Ishikawa (cell line): ENCODE measurements around the gene ID3.

ENCODE experiments used
- CEBPB ChIP-seq: IDR thresholded peaks from 2 replicates; pipeline ENCODE4 v1.6.1; 2012
- CREB1 ChIP-seq: IDR thresholded peaks from 2 replicates; pipeline ENCODE4 v1.6.1; 2012; ENCODE audit warnings: low read depth
- EGR1 ChIP-seq: IDR thresholded peaks from 2 replicates; pipeline ENCODE4 v1.6.1; 2012
- EP300 ChIP-seq: IDR thresholded peaks from 2 replicates; pipeline ENCODE4 v1.6.1; 2012; ENCODE audit warnings: borderline replicate concordance
- FOXM1 ChIP-seq: IDR thresholded peaks from 2 replicates; pipeline ENCODE4 v1.6.1; 2012; ENCODE audit warnings: low read depth, borderline replicate concordance
- MAX ChIP-seq: IDR thresholded peaks from 2 replicates; pipeline ENCODE4 v1.6.1; 2012
- NFIC ChIP-seq: IDR thresholded peaks from 2 replicates; pipeline ENCODE4 v1.6.1; 2012
- RAD21 ChIP-seq: IDR thresholded peaks from 2 replicates; pipeline ENCODE4 v1.6.1; 2012; ENCODE audit warnings: low read depth
- REST ChIP-seq: IDR thresholded peaks from 2 replicates; pipeline ENCODE4 v1.6.1; 2012; ENCODE audit warnings: low read depth, mild to moderate bottlenecking
- TAF1 ChIP-seq: IDR thresholded peaks from 2 replicates; pipeline ENCODE4 v1.6.1; 2012; ENCODE audit warnings: low read depth, mild to moderate bottlenecking
- TCF12 ChIP-seq: IDR thresholded peaks from 2 replicates; pipeline ENCODE4 v1.6.1; 2012; ENCODE audit warnings: low read depth
- TEAD4 ChIP-seq: IDR thresholded peaks from 2 replicates; pipeline ENCODE4 v1.6.1; 2012
- USF1 ChIP-seq: IDR thresholded peaks from 2 replicates; pipeline ENCODE4 v1.6.1; 2012
- YY1 ChIP-seq: IDR thresholded peaks from 2 replicates; pipeline ENCODE4 v1.6.1; 2012; ENCODE audit warnings: low read depth
- ZBTB7A ChIP-seq: IDR thresholded peaks from 2 replicates; pipeline ENCODE4 v1.6.1; 2012; ENCODE audit warnings: low read depth

The ID3 gene

GRCh38 chr1:23558140-23558871, 995 bp downstream of the ID3 start:
- no peak for TF ChIP-seq TEAD4
- peak; percentile 46; the same call in 1 of the 2 replicates for TF ChIP-seq TCF12
- 0 out of 2 replicates have a peak, but pooled peaks have one; percentile 44 for TF ChIP-seq ZBTB7A
- no peak for TF ChIP-seq NFIC
- no peak; the same call in 1 of the 2 replicates for TF ChIP-seq EP300
- no peak for TF ChIP-seq FOXM1
- TF ChIP-seq CREB1: no peak

- TF ChIP-seq CREB1 (no peak), NFIC (no peak), USF1 (no peak), MAX (no peak), REST (no peak), RAD21 (no peak)
These were observed 1.7 kb downstream of the ID3 start for GRCh38 chr1:23557471-23558124.

- TF ChIP-seq RAD21: no peak
- no peak for TF ChIP-seq YY1
- no peak for TF ChIP-seq CEBPB
- TF ChIP-seq MAX: peak; percentile 50; the same call in 1 of the 2 replicates
- no peak for TF ChIP-seq FOXM1
- no peak for TF ChIP-seq REST
- TF ChIP-seq USF1: no peak
- no peak for TF ChIP-seq TAF1
- TF ChIP-seq TEAD4: peak; percentile 60
- TF ChIP-seq CREB1: peak; percentile 31; the same call in 1 of the 2 replicates
- no peak for TF ChIP-seq ZBTB7A
- TF ChIP-seq EGR1: no peak
- peak; percentile 54; the same call in 1 of the 2 replicates for TF ChIP-seq EP300
- no peak; the same call in 1 of the 2 replicates for TF ChIP-seq TCF12
- TF ChIP-seq NFIC: 0 out of 2 replicates have a peak, but pooled peaks have one; percentile 47
These were observed 2.4 kb downstream of the ID3 start for GRCh38 chr1:23556635-23557470.

DNA sequence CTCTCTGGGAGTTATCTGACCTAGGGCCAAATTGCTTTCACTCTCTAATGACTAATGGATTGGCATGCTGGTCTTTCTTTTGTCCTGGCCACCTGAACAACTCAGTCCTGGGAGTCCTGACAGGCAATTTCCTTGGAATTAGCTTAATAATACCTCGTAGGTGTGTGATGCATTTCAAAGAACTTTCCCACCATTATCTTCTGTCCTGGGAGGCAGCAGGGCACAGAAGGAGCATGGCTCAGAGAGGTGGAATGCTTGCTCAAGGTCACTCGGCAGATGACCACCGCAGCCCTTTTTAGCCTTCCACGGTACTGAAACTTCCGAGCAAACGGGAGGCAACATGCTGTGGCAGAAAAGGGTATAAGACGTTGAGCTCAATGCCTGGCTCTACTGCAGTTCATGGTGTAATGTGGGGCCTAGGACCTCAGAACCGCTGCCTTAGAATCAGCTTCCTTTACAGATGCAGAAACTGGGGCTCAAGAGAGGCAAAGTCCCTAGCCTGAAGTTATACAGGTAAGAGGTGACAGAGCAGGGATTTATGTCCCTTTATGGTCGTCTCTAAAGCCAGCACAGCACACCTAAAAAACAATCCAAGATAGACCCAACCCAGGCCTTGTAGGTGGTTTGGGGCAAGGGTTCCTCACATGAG, 3.2 kb downstream of the ID3 start:
- TF ChIP-seq RAD21: no peak
- peak; percentile 79 for TF ChIP-seq NFIC
- TF ChIP-seq TEAD4: peak; percentile 39; the same call in 1 of the 2 replicates
- peak; percentile 89 for TF ChIP-seq TCF12
- 0 out of 2 replicates have a peak, but pooled peaks have one; percentile 32 for TF ChIP-seq REST
- TF ChIP-seq FOXM1: 0 out of 2 replicates have a peak, but pooled peaks have one; percentile 42
- TF ChIP-seq ZBTB7A: no peak
- peak; percentile 64; the same call in 1 of the 2 replicates for TF ChIP-seq EP300
